GM12878 (cell line): ENCODE results near the gene LSP1.

Experiments
- CHD1 ChIP-seq: IDR thresholded peaks from 2 replicates; pipeline ENCODE4 v1.6.1; 2012; ENCODE audit warnings: low read depth, low read length, improper control_type of control experiment
- EZH2 ChIP-seq: IDR thresholded peaks from 2 replicates; pipeline ENCODE4 v1.6.1; 2012; ENCODE audit warnings: low read depth, mild to moderate bottlenecking, control low read depth, inconsistent platforms, low read length, borderline replicate concordance; ENCODE audit not compliant: control insufficient read depth
- TF ChIP-seq, protein P1 (sequence below): fragments of 450-650 bp; IDR thresholded peaks from 2 replicates; pipeline ENCODE4 v1.6.1; 2017; ENCODE audit warnings: borderline replicate concordance
- TF ChIP-seq, protein P2 (sequence below), 3 experiments: IDR thresholded peaks in 2 of 3; conservative IDR thresholded peaks in 1 of 3; 2 replicates each; pipeline ENCODE4 v1.5.1; 2011; ENCODE audit warnings: low read depth in 3 of 3, low read length in 3 of 3, mild to moderate bottlenecking in 3 of 3, control low read depth in 2 of 3, moderate library complexity in 2 of 3, inconsistent platforms in 1 of 3, mixed read lengths in 1 of 3; ENCODE audit not compliant: control insufficient read depth in 2 of 3, insufficient read depth in 1 of 3; ENCODE audit errors: extremely low read depth in 1 of 3

DNA sequence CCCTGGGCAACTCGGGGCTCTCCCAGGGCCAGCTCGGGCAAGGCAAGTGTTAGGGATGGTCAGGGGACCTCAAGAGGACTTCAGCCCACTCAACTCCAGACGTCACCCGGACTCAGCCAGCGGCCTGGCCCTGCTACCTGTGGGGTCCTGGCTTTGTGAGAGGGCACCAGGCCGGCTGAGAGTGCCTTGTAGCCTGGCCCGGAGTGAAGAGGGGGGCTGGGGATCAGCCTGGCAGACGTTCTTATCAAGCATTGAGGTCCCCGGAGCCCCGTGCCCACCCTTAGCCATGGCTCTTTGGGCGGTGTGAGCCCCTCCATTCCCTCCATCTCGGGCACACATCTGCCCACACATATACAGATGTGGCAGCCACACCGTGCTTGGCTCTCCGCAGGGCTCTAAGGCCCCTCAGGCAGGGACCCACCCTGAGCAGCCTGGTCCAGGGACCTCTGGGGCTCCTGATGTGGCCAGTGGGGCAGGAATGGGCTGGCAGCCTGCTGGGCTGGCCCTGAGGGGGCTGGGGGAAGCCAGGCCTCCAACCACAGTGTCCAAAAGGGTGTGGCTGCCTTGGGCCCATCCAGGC, 15.3 kb downstream of the LSP1 start:
- TF ChIP-seq, protein P1, sequence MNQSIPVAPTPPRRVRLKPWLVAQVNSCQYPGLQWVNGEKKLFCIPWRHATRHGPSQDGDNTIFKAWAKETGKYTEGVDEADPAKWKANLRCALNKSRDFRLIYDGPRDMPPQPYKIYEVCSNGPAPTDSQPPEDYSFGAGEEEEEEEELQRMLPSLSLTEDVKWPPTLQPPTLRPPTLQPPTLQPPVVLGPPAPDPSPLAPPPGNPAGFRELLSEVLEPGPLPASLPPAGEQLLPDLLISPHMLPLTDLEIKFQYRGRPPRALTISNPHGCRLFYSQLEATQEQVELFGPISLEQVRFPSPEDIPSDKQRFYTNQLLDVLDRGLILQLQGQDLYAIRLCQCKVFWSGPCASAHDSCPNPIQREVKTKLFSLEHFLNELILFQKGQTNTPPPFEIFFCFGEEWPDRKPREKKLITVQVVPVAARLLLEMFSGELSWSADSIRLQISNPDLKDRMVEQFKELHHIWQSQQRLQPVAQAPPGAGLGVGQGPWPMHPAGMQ: no peak
- TF ChIP-seq, protein P2, sequence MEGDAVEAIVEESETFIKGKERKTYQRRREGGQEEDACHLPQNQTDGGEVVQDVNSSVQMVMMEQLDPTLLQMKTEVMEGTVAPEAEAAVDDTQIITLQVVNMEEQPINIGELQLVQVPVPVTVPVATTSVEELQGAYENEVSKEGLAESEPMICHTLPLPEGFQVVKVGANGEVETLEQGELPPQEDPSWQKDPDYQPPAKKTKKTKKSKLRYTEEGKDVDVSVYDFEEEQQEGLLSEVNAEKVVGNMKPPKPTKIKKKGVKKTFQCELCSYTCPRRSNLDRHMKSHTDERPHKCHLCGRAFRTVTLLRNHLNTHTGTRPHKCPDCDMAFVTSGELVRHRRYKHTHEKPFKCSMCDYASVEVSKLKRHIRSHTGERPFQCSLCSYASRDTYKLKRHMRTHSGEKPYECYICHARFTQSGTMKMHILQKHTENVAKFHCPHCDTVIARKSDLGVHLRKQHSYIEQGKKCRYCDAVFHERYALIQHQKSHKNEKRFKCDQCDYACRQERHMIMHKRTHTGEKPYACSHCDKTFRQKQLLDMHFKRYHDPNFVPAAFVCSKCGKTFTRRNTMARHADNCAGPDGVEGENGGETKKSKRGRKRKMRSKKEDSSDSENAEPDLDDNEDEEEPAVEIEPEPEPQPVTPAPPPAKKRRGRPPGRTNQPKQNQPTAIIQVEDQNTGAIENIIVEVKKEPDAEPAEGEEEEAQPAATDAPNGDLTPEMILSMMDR (IDR thresholded peaks at IDR 0.05 in 2 of 3, conservative IDR thresholded peaks at IDR 0.05 in 1 of 3; ENCODE audit: control insufficient read depth in 2 of 3, extremely low read depth in 1 of 3, insufficient read depth in 1 of 3, low read depth in 3 of 3, low read length in 3 of 3): no peak
- TF ChIP-seq CHD1 (no peak), EZH2 (no peak)
